ENCODE data around the gene PGBD1. TPM values are rescaled to one million over a fixed set of nuclear protein-coding genes. Genes with fewer than 3 reads are reported as not detected.

The PGBD1 gene
- total RNA-seq, 2 donors from 2014 or later, result 1.6 to 2.6 TPM

DNA sequence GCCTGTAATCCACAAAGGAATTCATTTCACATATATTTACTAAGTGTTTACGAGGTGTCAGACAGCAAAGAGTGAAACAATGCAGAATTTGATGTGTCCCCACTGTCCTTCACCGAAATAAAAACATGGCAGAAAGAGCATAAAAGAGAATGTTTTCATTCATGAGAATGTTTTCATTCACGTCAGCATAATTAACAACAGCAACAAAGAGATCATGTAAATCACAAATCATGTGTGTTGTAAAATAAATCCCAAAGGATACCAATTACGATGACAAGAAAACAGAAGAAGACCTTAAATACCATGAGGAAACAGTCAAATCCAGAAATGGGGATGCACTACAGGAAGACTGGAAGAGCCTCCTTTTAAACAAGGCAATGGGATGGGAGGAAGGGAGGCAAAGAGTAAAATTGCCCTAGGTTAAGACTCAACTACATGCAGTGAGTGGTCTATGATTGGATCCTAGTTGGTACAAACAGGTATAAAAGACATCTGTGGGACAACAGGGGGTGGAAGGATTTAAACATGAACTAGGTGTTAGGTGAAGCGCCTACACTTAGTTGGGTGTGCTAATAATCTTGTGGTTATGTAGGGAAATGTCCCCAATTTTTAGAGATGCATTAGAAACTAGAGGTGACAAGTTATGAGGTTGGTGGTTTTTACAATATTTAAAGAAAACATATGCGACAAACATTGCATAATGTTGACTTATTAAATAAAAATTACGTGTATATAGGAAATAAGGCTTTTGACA lies 53.1 kb downstream of the PGBD1 start:
- H3K4me3 Mint-ChIP-seq, result no peak overlapping the region
- H3K27me3 Mint-ChIP-seq, result no peaks in the 10 kb centered on the region
- no peaks in the 10 kb centered on the region for H3K9me3 Mint-ChIP-seq
- no peaks in the 10 kb centered on the region for H3K36me3 Mint-ChIP-seq
- peak overlapping the region in 1 of 2 donors; percentile 0 for H3K27ac Mint-ChIP-seq
- H3K4me1 Mint-ChIP-seq (ENCODE audit: low read depth in 2 of 2), result peaks cover 5 to 12% of the 10 kb centered on the region in 2 donors
- DNase-seq (ENCODE audit: low spot score), result no peak
- no peak for ATAC-seq

DNA sequence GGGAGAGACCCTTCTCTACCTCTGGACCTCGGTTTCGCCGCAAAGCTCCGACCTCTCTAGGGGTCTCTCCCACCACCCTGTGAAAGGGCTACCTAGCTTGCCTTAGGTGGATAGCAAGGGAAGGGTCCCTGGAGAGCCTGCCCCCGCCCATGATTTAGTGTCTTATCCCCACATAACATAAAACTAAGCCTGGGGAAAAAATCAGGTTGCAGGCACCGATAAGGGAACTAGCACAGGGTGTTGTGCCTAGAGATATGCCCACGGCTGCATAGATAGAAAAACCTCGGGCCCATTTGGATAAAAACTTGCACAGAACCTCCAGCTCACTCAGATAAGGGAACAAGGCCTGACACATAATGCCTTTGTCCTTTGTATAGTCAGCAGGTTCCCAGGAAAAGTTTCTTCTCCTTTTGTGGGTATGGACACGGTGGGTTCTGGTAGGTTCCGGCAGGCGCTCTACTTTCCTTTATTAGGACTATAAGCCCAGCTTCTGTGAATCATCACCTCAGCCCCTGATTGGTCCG lies 53.7 kb downstream of the PGBD1 start:
- Mint-ChIP-seq H3K4me3 (no peak overlapping the region), H3K27me3 (no peaks in the 10 kb centered on the region), H3K36me3 (peaks cover 3% of the 10 kb centered on the region), H3K27ac (peak overlapping the region in 1 of 2 donors; percentile 0), H3K9me3 (peaks cover 2% of the 10 kb centered on the region), H3K4me1 (ENCODE audit: low read depth in 2 of 2) (peaks cover 5 to 12% of the 10 kb centered on the region in 2 donors)
- no peak for ATAC-seq
- no peak for DNase-seq (ENCODE audit: low spot score)

GRCh38 chr6:28335564-28336283 lies 54.4 kb downstream of the PGBD1 start, which contains the start of gene ZSCAN31:
Gene ZSCAN31 (minus strand): TSS chr6:28336148. CDS start chr6:28329683, 6,465 bp downstream.
- ATAC-seq, result peak; percentile 93 to 95
- Mint-ChIP-seq H3K27me3 (peaks cover 0 to 3% of the 10 kb centered on the region in 2 donors), H3K36me3 (peaks cover 10% of the 10 kb centered on the region), H3K4me1 (ENCODE audit: low read depth in 2 of 2) (peaks cover 5 to 12% of the 10 kb centered on the region in 2 donors), H3K9me3 (peaks cover 6% of the 10 kb centered on the region), H3K27ac (peak within 1 kb of the TSS in 1 of 2 donors; percentile 0), H3K4me3 (no peak within 1 kb of the TSS)
- DNase-seq (ENCODE audit: low spot score), result peak; percentile 85

DNA sequence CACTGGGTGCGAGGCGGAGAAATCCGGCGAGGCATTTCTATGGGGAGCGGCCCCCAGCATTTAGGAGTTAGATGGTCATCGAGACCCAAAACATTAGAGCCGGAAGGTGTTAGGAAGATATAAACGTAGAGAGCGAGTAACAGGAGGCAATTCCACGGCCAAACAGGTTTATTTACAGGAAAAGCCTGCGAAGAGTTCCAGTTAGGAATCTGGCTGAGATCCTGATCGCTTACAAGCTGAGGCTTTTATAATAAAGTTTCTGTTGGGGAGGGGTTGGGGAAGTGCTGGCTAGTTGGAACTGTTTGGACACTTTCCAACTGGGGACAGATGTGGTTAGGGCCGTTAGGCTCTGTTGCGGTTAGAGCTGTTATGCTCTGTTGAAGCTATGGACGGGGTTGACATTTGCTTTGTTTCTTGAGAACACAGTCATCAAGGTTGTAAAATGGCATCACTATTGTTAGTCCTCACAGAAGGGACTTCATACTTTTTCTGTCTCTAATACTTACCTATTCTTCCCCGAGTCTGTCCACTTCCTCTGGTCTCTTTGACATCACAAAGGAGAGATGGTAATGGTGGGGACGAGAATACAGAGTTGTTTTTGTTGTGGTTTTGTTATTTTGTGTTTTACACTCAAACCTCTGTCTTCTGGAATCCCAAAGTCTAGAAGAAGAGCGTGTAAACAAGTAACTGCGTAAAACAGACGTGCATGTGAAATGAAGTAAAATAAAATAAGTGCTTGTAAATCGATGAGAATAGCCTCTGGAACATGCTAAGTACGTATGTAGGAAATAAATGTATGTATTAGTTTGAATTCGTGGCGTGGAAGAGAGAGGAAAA lies 55.1 kb downstream of the PGBD1 start:
- Mint-ChIP-seq H3K9me3 (peaks cover 6% of the 10 kb centered on the region), H3K4me1 (ENCODE audit: low read depth in 2 of 2) (peaks cover 5 to 12% of the 10 kb centered on the region in 2 donors), H3K27ac (no peak overlapping the region), H3K27me3 (peaks cover 0 to 3% of the 10 kb centered on the region in 2 donors), H3K4me3 (no peak overlapping the region), H3K36me3 (peaks cover 13% of the 10 kb centered on the region)
- ATAC-seq (peak; percentile 49 to 53), DNase-seq (ENCODE audit: low spot score) (no peak)

GRCh38 chr6:28337121-28337520 lies 55.7 kb downstream of the PGBD1 start:
- Mint-ChIP-seq H3K9me3 (peaks cover 6% of the 10 kb centered on the region), H3K4me1 (ENCODE audit: low read depth in 2 of 2) (peaks cover 5 to 12% of the 10 kb centered on the region in 2 donors), H3K36me3 (peaks cover 13% of the 10 kb centered on the region), H3K4me3 (no peak overlapping the region), H3K27ac (no peak overlapping the region), H3K27me3 (peaks cover 0 to 6% of the 10 kb centered on the region in 2 donors)
- ATAC-seq (no peak), DNase-seq (ENCODE audit: low spot score) (no peak)

DNA sequence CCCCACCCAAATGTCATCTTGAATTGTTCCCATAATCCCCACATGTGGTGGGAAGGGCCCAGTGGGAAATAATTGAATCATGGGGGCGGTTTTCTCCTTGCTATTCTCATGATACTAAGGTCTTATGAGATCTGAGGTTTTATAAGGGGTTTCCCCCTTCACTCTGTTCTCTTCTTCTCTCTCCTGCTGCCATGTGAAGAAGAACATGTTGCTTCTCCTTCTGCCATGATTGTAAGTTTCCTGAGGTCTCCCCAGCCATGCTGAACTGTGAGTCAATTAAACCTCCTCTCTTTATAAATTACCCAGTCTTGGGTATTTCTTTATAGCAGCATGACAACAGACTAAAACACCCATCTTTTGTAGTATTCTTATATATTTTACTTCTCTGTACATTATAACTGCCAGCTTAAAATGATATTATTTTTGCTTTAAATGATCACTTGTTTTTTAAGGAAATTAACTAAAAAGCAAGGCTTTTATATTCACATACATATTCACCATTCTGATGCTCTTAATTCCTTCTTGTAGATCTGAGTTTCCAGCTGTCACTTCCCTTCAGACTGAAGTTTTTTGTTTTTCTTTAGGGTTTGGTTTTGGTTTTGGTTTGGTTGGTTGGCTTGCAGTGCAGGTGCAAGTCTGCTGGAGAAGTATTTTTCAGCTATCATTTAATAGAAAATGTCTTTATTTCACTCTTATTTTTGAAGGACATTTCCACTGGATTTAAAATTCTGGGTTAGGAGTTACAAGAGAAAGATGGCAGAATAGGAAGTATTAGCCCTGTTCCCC lies 59.1 kb downstream of the PGBD1 start:
- ATAC-seq (no peak), DNase-seq (ENCODE audit: low spot score) (no peak)
- Mint-ChIP-seq H3K4me3 (no peak overlapping the region), H3K4me1 (ENCODE audit: low read depth in 2 of 2) (no peaks in the 10 kb centered on the region), H3K27me3 (peaks cover 0 to 6% of the 10 kb centered on the region in 2 donors), H3K9me3 (peaks cover 6% of the 10 kb centered on the region), H3K36me3 (peaks cover 13% of the 10 kb centered on the region), H3K27ac (no peak overlapping the region)

- no peak for DNase-seq (ENCODE audit: low spot score)
- peaks cover 13 to 15% of the 10 kb centered on the region in 2 donors for H3K27me3 Mint-ChIP-seq
- peaks cover 6% of the 10 kb centered on the region for H3K9me3 Mint-ChIP-seq
- H3K4me1 Mint-ChIP-seq (ENCODE audit: low read depth in 2 of 2), result no peaks in the 10 kb centered on the region
- no peak for ATAC-seq
- H3K36me3 Mint-ChIP-seq, result peaks cover 13% of the 10 kb centered on the region
- no peak overlapping the region for H3K27ac Mint-ChIP-seq
- no peak overlapping the region for H3K4me3 Mint-ChIP-seq
Measured at GRCh38 chr6:28343898-28344677, 62.7 kb downstream of the PGBD1 start.

GRCh38 chr6:28345201-28345600 lies 63.8 kb downstream of the PGBD1 start:
- H3K4me1 Mint-ChIP-seq (ENCODE audit: low read depth in 2 of 2), result peaks cover 9% of the 10 kb centered on the region in 2 donors
- H3K36me3 Mint-ChIP-seq, result peaks cover 8% of the 10 kb centered on the region
- peaks cover 3% of the 10 kb centered on the region for H3K9me3 Mint-ChIP-seq
- ATAC-seq (no peak), DNase-seq (ENCODE audit: low spot score) (no peak)
- no peak overlapping the region for H3K4me3 Mint-ChIP-seq
- peaks cover 13 to 15% of the 10 kb centered on the region in 2 donors for H3K27me3 Mint-ChIP-seq
- H3K27ac Mint-ChIP-seq, result no peak overlapping the region

- H3K4me1 Mint-ChIP-seq (ENCODE audit: low read depth in 2 of 2), result peaks cover 18 to 28% of the 10 kb centered on the region in 2 donors
- no peak overlapping the region for H3K4me3 Mint-ChIP-seq
- no peaks in the 10 kb centered on the region for H3K36me3 Mint-ChIP-seq
- no peak for ATAC-seq
- DNase-seq (ENCODE audit: low spot score), result no peak
- H3K9me3 Mint-ChIP-seq, result no peaks in the 10 kb centered on the region
- peaks cover 8 to 15% of the 10 kb centered on the region in 2 donors for H3K27me3 Mint-ChIP-seq
- no peak overlapping the region for H3K27ac Mint-ChIP-seq
Measured at GRCh38 chr6:28347119-28347518, 65.7 kb downstream of the PGBD1 start.

DNA sequence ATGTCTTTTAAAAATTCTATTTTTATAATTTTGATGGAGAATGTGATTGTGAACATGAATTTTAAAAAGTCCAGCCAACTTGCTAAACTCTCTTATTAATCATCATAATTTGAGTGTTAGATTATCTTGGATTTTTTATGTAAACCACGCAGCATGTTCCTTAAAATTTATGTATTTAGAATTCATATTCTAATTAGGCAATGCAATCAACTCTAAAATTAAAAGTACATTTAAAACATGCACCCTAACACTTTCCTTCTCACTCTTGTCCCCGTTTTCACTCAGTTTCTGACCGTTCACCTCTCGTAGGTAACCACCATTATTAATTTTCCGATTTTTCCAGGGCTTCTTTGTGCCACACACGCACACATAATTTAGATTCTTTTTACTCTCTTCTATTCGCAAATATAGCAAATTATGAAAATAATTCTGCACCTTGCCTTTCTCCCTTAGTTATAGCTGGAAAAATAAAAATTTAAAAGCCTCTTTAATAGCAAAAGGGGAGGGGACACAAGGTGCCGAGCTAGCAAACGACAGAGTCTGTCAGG lies 68.0 kb downstream of the PGBD1 start:
- ATAC-seq, result no peak
- H3K27ac Mint-ChIP-seq, result peak overlapping the region; percentile 75 to 93
- no peaks in the 10 kb centered on the region for H3K9me3 Mint-ChIP-seq
- peak overlapping the region; percentile 93 for H3K4me3 Mint-ChIP-seq
- peaks cover 8 to 15% of the 10 kb centered on the region in 2 donors for H3K27me3 Mint-ChIP-seq
- no peak for DNase-seq (ENCODE audit: low spot score)
- H3K36me3 Mint-ChIP-seq, result no peaks in the 10 kb centered on the region
- peaks cover 18 to 29% of the 10 kb centered on the region in 2 donors for H3K4me1 Mint-ChIP-seq (ENCODE audit: low read depth in 2 of 2)

GRCh38 chr6:28349892-28350737 lies 68.7 kb downstream of the PGBD1 start, which contains the start of gene ZKSCAN3:
Gene ZKSCAN3 (plus strand): TSS chr6:28349947. CDS start chr6:28359587, 9,640 bp downstream.
- DNase-seq (ENCODE audit: low spot score), result peak; percentile 92
- H3K4me1 Mint-ChIP-seq (ENCODE audit: low read depth in 2 of 2), result peaks cover 19 to 29% of the 10 kb centered on the region in 2 donors
- no peaks in the 10 kb centered on the region for H3K9me3 Mint-ChIP-seq
- peak within 1 kb of the TSS; percentile 75 to 93 for H3K27ac Mint-ChIP-seq
- peak; percentile 97 to 99 for ATAC-seq
- H3K36me3 Mint-ChIP-seq, result no peaks in the 10 kb centered on the region
- peaks cover 8 to 15% of the 10 kb centered on the region in 2 donors for H3K27me3 Mint-ChIP-seq
- H3K4me3 Mint-ChIP-seq, result peak within 1 kb of the TSS; percentile 93
